Subcutaneous adipose tissue (tissue), 4 donors: Measurements from ENCODE around the gene PRDM16. TPM values are rescaled to one million over a fixed set of nuclear protein-coding genes. Genes with fewer than 3 reads are reported as not detected.

Source experiments
- total RNA-seq, 4 donors: library from RNA; depleted of rRNA; stranded (reverse); fragments of >200 nt; gene quantifications; one replicate each; pipeline ENCODE4 v1.1.0, GENCODE V29; 2016
- TF ChIP-seq, protein P1 (sequence below): fragments of 450-650 bp; IDR thresholded peaks from one replicate; pipeline ENCODE4 v1.5.1; 2016; ENCODE audit warnings: low read depth, mild to moderate bottlenecking, control low read depth, antibody characterized with exemption, moderate library complexity

Gene PRDM16
- total RNA-seq, 4 donors from 2014 or later, result 0.82 to 1.7 (median 1.1) TPM

DNA sequence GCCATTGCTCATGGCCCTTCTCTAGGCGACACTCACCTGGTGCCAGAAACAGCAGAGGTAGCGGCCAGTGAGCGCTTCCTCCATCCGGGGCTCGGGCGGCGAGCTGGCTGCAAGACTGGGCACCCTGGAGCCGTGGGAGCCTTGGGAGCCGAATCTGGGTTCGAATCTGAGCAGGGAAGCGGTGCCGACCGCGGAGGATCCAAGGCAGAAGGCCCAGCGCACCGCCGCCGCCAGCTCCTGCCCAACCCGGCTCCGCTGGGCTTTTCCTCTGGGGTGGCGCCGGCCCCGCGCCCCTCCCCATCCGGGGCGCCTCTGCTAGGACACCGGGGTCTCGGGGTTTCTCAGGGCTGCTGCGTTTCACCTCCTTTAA is 1.7 kb upstream of the PRDM16 start:
- TF ChIP-seq, protein P1, sequence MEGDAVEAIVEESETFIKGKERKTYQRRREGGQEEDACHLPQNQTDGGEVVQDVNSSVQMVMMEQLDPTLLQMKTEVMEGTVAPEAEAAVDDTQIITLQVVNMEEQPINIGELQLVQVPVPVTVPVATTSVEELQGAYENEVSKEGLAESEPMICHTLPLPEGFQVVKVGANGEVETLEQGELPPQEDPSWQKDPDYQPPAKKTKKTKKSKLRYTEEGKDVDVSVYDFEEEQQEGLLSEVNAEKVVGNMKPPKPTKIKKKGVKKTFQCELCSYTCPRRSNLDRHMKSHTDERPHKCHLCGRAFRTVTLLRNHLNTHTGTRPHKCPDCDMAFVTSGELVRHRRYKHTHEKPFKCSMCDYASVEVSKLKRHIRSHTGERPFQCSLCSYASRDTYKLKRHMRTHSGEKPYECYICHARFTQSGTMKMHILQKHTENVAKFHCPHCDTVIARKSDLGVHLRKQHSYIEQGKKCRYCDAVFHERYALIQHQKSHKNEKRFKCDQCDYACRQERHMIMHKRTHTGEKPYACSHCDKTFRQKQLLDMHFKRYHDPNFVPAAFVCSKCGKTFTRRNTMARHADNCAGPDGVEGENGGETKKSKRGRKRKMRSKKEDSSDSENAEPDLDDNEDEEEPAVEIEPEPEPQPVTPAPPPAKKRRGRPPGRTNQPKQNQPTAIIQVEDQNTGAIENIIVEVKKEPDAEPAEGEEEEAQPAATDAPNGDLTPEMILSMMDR, result no peak

DNA sequence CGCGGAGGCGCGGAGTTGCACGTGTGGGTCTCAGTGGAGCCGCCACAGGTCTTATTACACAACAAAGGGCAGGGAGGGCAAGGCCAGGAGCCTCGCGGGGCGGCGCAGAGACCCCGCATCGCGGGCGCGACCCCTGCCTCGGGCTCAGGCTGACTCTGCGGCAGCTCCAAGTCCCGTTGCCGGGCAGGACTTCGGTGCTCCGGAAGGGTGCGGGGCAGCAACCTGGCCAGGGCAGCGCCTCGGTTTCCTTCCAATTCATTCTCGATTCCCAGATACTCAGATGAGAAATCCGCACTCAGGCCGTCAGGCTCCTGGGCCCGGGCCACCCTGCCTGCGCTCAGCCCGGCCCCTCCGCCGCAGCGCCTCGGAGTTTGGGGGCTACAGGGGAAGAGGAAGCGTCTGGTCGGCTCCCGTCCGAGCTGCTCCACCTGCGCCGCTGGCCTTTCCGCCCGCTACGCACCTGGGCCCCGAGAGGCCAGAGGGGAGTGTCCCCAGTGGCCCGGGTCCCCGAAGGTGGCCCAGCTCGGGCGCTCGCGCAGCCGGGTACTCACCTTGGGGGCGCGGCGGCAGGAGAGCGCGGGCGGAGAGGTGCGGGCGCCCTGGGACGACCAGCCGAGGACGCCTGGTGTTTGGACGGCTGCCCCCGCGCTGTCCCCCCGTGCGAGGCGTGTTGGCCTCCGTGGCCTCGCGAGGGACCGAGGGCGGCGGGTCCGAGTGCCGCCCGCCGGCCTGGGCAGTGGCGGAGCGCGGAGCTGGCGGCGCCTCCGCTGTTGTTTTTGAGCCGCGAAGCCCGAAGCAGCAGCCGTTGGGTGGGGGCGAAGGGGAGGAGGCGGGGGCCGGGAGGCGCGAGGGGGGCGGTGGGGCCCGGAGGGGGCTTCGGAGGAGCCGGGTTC is 1.1 kb upstream of the PRDM16 start:
- TF ChIP-seq, protein P1, result no peak

DNA sequence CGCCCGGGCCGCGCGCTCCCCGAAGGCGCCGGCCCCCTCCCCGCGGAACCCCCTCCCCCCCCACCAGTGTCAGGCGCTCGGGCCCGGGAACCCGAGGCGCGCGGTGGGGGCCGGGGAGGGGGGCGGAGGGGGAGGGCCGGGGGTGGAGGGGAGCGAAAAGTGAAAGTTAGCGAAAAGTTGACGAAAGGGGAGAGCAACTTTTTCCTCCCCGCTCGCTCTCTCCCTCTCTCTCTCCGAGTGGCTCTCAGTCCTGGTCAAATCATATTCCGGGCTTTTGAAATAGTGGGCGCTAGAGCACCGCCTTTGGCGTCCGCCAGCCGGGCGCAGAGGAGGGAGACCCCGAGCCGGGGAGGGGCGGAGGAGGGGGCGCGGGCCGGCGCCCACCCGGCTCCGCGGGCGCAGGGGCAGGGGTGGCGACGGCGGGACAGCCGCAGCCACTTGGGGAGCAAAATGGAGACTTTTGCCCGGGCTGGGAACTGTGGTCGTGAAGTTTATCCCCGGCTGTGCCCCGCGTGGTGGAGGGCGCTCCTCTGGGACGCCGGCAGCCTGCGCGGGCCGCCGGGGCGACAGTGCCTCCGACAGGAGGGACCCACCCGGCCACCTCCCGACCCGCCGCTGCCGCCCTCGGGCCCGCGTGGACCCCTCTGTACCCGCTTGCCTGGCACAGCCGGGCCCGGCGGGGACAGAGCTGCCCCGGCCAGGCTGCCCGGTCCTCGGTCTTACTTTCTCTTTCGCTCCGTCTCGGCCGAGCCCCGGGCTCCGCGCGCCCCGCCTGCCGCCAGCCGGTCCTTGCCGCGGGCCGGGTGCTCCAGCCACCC is 697 bp downstream of the PRDM16 start:
- TF ChIP-seq, protein P1, result no peak

DNA sequence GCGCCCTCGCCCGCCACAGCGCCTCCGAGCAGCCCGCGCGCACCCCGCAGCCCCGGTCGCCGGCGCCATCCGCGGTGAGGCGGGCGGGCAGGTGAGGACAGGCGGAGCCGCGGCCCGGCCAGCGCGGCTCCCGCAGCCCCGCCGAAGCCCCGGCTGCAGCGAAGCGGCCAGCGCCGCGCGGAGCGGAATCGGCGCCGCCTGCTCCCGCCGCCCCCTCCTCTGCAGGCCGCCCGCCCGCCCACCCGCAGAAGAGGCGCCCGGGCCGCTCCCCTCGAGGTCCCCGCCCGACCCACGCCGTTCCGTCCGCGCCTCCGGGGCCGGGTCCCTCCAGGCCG is 1.3 kb downstream of the PRDM16 start:
- TF ChIP-seq, protein P1, result no peak

DNA sequence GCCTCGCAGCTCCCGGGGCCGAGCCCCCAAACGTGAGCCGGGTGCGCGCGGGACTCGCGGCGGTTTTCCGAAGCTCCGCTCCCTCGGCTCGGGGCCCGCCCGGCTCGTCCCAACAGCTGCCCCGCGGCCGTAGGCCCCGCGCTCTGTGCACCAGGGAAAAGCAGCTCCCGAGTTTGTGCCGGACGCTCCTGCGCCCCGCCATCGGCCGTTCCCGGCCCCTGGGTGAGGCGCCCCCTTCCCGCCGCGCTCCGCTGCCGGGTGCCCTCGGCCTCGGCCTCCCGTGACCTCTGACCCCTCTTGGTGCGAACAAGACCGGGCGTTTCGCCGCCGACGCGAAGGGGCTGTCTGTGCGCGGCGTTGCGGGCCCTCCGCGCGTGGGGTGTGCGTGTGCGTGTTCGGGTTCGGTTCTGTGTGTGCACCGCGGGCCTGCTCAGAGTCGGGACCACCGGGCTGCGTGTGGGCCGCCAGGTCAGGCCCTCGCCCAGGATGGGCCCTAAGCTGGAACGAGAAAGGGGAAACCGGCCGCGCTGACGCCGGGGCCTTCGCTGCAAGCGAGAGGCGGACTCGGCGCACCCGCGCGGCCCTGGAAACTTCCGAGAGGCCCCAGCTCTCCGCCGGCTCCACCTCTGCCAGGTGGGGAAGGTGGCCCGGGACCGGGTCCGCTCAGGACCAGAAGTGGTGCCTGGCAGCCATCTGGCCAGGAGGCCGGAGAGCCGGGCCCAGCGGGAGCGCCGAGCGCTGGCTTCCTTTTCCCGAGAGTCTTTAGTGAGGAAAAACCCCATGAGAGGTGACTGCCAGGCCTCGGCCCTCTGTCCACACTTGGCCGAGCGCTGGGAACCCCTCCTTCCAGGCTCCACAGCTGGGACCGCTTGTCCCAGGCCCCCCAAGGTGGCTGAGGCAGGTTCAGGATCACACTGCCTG is 1.9 kb downstream of the PRDM16 start:
- TF ChIP-seq, protein P1, result no peak

DNA sequence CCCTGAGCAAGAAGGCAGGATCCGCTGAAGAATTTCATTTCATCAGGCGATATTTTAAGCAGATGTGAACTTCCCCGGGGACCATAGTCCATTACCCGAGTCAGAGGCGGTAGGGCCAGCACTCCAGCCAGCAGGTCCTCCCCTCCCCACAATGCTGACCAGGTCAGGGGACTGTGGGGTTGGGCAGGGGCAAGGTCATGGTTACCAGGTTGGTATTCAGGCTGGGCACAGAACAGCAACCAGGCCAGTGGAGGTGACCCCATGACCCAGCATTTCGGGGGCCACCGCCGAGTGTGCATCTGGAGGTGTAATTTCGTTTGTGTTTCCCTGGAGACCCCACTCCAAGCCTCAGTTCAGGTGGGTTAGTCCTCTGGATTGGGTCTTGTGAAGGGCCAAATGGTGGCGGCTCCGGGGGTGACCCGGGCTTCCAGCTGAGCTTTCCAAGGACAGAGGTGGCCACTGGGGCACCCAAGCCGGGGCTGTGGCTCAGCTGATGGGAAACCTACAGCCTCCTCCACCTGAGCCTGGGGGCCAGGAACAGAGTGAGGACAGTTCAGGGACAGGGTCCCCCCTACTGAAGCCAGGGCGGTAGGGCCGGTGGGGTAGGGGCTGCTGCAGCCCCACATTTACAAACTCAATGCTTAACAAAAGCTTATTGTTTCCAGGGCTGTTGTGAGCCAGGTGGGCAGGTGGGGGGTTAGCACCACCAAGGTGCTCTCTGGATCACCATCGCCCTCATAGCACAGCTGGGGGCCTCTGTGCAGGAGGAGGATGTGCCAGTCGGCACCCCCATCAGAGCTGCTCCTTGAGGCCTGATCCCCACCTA is 2.8 kb downstream of the PRDM16 start:
- TF ChIP-seq, protein P1, result no peak
